H9 (cell line): Measurements from ENCODE around the gene ATN1. TPM values are rescaled to one million over a fixed set of nuclear protein-coding genes. Genes with fewer than 3 reads are reported as not detected.

ENCODE experiments used
- DNase-seq: peaks from one replicate; pipeline ENCODE4 v3.0.0-alpha.2; 2017
- H2AFZ ChIP-seq: one replicate; pipeline ENCODE4 v1.6.1; 2013; ENCODE audit warnings: mild to moderate bottlenecking, low read length, control low read depth, moderate library complexity
- H2AK5ac ChIP-seq: 2 replicates; pipeline ENCODE4 v1.6.1; 2013; ENCODE audit warnings: low read length, control low read depth, mixed read lengths; ENCODE audit not compliant: insufficient read length
- H2BK120ac ChIP-seq: one replicate; pipeline ENCODE4 v1.6.1; 2013; ENCODE audit warnings: low read depth, mild to moderate bottlenecking, low read length, control low read depth, inconsistent platforms; ENCODE audit not compliant: poor library complexity, severe bottlenecking
- H2BK12ac ChIP-seq: 2 replicates; pipeline ENCODE4 v1.6.1; 2013; ENCODE audit warnings: low read length, control low read depth, mixed read lengths, low read depth; ENCODE audit not compliant: insufficient read length
- H2BK15ac ChIP-seq: 2 replicates; pipeline ENCODE4 v1.6.1; 2013; ENCODE audit warnings: low read depth, low read length, control low read depth
- H2BK20ac ChIP-seq: one replicate; pipeline ENCODE4 v1.6.1; 2013; ENCODE audit warnings: low read depth, mild to moderate bottlenecking, low read length, control low read depth, inconsistent platforms; ENCODE audit not compliant: poor library complexity, severe bottlenecking
- H2BK5ac ChIP-seq: 2 replicates; pipeline ENCODE4 v1.6.1; 2013; ENCODE audit warnings: low read length, control low read depth, mixed read lengths; ENCODE audit not compliant: insufficient read length
- H3K14ac ChIP-seq: 2 replicates; pipeline ENCODE4 v1.6.1; 2013; ENCODE audit warnings: low read length, control low read depth; ENCODE audit not compliant: insufficient read depth
- H3K18ac ChIP-seq: 2 replicates; pipeline ENCODE4 v1.6.1; 2013; ENCODE audit warnings: low read depth, mild to moderate bottlenecking, mixed read lengths, low read length, control low read depth; ENCODE audit not compliant: insufficient read length
- H3K23ac ChIP-seq: 2 replicates; pipeline ENCODE4 v1.6.1; 2013; ENCODE audit warnings: low read length, control low read depth, mixed read lengths, low read depth; ENCODE audit not compliant: insufficient read length
- H3K23me2 ChIP-seq: 2 replicates; pipeline ENCODE4 v1.6.1; 2013; ENCODE audit warnings: low read depth, mild to moderate bottlenecking, mixed read lengths, low read length, control low read depth; ENCODE audit not compliant: insufficient read length, poor library complexity, severe bottlenecking
- H3K27ac ChIP-seq: 2 replicates; pipeline ENCODE4 v1.5.1; 2013; ENCODE audit warnings: low read length, control low read depth, mixed read lengths, low read depth; ENCODE audit not compliant: insufficient read length
- H3K27me3 ChIP-seq: 2 replicates; pipeline ENCODE4 v1.6.1; 2013; ENCODE audit warnings: low read length, control low read depth, inconsistent platforms; ENCODE audit not compliant: insufficient read depth
- H3K4ac ChIP-seq: 2 replicates; pipeline ENCODE4 v1.6.1; 2013; ENCODE audit warnings: low read depth, mild to moderate bottlenecking, control low read depth, inconsistent platforms, low read length, moderate library complexity
- H3K4me1 ChIP-seq: 2 replicates; pipeline ENCODE4 v1.6.1; 2013; ENCODE audit warnings: low read length, control low read depth, inconsistent platforms; ENCODE audit not compliant: insufficient read depth
- H3K4me2 ChIP-seq: 2 replicates; pipeline ENCODE4 v1.6.1; 2013; ENCODE audit warnings: low read length, control low read depth, mixed read lengths; ENCODE audit not compliant: insufficient read length, insufficient read depth
- H3K56ac ChIP-seq: 2 replicates; pipeline ENCODE4 v1.6.1; 2013; ENCODE audit warnings: low read depth, mild to moderate bottlenecking, mixed read lengths, low read length, control low read depth; ENCODE audit not compliant: insufficient read length
- H3K79me1 ChIP-seq: 2 replicates; pipeline ENCODE4 v1.6.1; 2013; ENCODE audit warnings: low read depth, mild to moderate bottlenecking, moderate library complexity, low read length, control low read depth, inconsistent platforms; ENCODE audit not compliant: insufficient read depth, poor library complexity, severe bottlenecking
- H3K79me2 ChIP-seq: 2 replicates; pipeline ENCODE4 v1.6.1; 2013; ENCODE audit warnings: low read length, control low read depth, inconsistent platforms; ENCODE audit not compliant: insufficient read depth
- H3K9ac ChIP-seq: 2 replicates; pipeline ENCODE4 v1.6.1; 2013; ENCODE audit warnings: low read length, control low read depth, mixed read lengths; ENCODE audit not compliant: insufficient read length; ENCODE audit errors: extremely low read depth
- H3K9me3 ChIP-seq: one replicate; pipeline ENCODE4 v1.6.1; 2013; ENCODE audit warnings: low read depth, low read length, inconsistent platforms; ENCODE audit not compliant: control insufficient read depth
- H3T11ph ChIP-seq: one replicate; pipeline ENCODE4 v1.6.1; 2013; ENCODE audit warnings: mild to moderate bottlenecking, low read length, control low read depth, inconsistent platforms
- H4K20me1 ChIP-seq: one replicate; pipeline ENCODE4 v1.6.1; 2013; ENCODE audit not compliant: control insufficient read depth, insufficient read length, insufficient read depth
- H4K5ac ChIP-seq: 2 replicates; pipeline ENCODE4 v1.6.1; 2013; ENCODE audit warnings: low read depth, mild to moderate bottlenecking, mixed read lengths, low read length, control low read depth; ENCODE audit not compliant: insufficient read length
- H4K8ac ChIP-seq: replicated peaks from 2 replicates; pipeline ENCODE4 v1.6.1; 2013; ENCODE audit warnings: low read length, control low read depth, mixed read lengths, low read depth; ENCODE audit not compliant: insufficient read length
- H4K91ac ChIP-seq: 2 replicates; pipeline ENCODE4 v1.6.1; 2013; ENCODE audit warnings: low read depth, mild to moderate bottlenecking, moderate library complexity, mixed read lengths, low read length, control low read depth; ENCODE audit not compliant: insufficient read length
- H3K27ac Mint-ChIP-seq, 3 experiments: 2 replicates in 2 of 3; 3 replicates in 1 of 3; pipeline ENCODE4 v1.8.0; 2020 to 2021; ENCODE audit warnings: mixed read lengths in 3 of 3, mild to moderate bottlenecking in 1 of 3, moderate library complexity in 1 of 3
- H3K27me3 Mint-ChIP-seq: 2 replicates; pipeline ENCODE4 v1.8.0; 2021; ENCODE audit warnings: low read depth, mild to moderate bottlenecking, moderate library complexity, mixed read lengths
- H3K36me3 Mint-ChIP-seq, 3 experiments: 2 replicates in 2 of 3; 3 replicates in 1 of 3; pipeline ENCODE4 v1.8.0; 2020 to 2021; ENCODE audit warnings: low read depth in 3 of 3, mixed read lengths in 3 of 3; ENCODE audit not compliant: insufficient read depth in 1 of 3
- H3K4me1 Mint-ChIP-seq, 2 experiments: 2 replicates each; pipeline ENCODE4 v1.8.0; 2020; ENCODE audit warnings: mixed read lengths in 2 of 2
- H3K4me3 Mint-ChIP-seq, 2 experiments: 2 replicates in 1 of 2; 3 replicates in 1 of 2; pipeline ENCODE4 v1.8.0; 2020 to 2021; ENCODE audit warnings: mild to moderate bottlenecking in 2 of 2, mixed read lengths in 2 of 2, moderate library complexity in 1 of 2
- H3K9me3 Mint-ChIP-seq, 2 experiments: 2 replicates in 1 of 2; 3 replicates in 1 of 2; pipeline ENCODE4 v1.8.0; 2020; ENCODE audit warnings: mild to moderate bottlenecking in 2 of 2, mixed read lengths in 2 of 2, moderate library complexity in 1 of 2
- WGBS: extraction: QIAGEN DNeasy Blood & Tissue Kit; methylation state at CpG from one replicate; pipeline ENCODE4 v1.1.7; 2013; ENCODE audit warnings: missing lambda C conversion rate, low lambda C conversion rate, mixed read lengths; ENCODE audit not compliant: insufficient read length; ENCODE audit errors: extremely low coverage; 5-methylcytosine and 5-hydroxymethylcytosine counted together
- total RNA-seq: library from RNA; stranded (reverse); gene quantifications from 2 replicates; pipeline ENCODE4 v1.2.1, GENCODE V29; 2021
- TF ChIP-seq, protein P1 (sequence below): fragments of 200-600 bp; sonication (generic); conservative IDR thresholded peaks from 3 replicates; pipeline ENCODE4 v1.8.0; 2021; ENCODE audit warnings: antibody characterized with exemption, mild to moderate bottlenecking

Gene ATN1
- total RNA-seq, 1 experiment from 2014 or later: 103 TPM

DNA sequence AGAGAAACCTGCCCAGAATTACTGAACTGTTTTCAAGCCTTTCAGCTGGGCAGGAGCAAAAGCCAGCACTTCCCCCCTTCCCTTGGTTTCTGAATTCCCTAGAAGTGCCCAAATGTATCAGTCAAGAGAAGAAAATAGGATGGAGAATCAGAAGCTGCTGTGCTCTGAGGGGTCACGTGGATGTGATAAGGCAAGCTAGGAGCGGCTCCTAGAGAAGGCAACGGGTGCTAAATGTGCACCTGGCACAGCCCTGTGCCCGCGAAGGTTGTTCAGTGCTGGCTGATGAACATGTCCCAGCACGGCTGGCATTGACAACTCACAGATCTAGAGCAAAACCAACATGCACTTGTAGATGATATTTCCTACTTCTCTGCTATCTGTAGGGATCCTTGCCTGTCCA is 51.3 kb downstream of the ATN1 start:
- no peak overlapping the region for H3K4ac ChIP-seq
- no peaks in the 10 kb centered on the region for H3K23me2 ChIP-seq
- no peak overlapping the region for H4K5ac ChIP-seq
- Mint-ChIP-seq H3K4me3 (no peak overlapping the region), H3K27ac (peak overlapping the region in 1 of 3 experiments; percentile 91; a peak in 1 of 7 replicates), H3K36me3 (peaks cover 28 to 80% (median 78%) of the 10 kb centered on the region in 3 experiments; a peak in 6 of 7 replicates), H3K4me1 (peaks cover 3 to 10% of the 10 kb centered on the region in 2 experiments), H3K9me3 (no peaks in the 10 kb centered on the region), H3K27me3 (no peaks in the 10 kb centered on the region; the same call in 1 of the 2 replicates)
- TF ChIP-seq, protein P1, sequence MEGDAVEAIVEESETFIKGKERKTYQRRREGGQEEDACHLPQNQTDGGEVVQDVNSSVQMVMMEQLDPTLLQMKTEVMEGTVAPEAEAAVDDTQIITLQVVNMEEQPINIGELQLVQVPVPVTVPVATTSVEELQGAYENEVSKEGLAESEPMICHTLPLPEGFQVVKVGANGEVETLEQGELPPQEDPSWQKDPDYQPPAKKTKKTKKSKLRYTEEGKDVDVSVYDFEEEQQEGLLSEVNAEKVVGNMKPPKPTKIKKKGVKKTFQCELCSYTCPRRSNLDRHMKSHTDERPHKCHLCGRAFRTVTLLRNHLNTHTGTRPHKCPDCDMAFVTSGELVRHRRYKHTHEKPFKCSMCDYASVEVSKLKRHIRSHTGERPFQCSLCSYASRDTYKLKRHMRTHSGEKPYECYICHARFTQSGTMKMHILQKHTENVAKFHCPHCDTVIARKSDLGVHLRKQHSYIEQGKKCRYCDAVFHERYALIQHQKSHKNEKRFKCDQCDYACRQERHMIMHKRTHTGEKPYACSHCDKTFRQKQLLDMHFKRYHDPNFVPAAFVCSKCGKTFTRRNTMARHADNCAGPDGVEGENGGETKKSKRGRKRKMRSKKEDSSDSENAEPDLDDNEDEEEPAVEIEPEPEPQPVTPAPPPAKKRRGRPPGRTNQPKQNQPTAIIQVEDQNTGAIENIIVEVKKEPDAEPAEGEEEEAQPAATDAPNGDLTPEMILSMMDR: no peak
- H4K20me1 ChIP-seq: no peaks in the 10 kb centered on the region
- H2BK15ac ChIP-seq: no peak overlapping the region
- no CpG with 5 or more reads among the region's 6 CpGs for WGBS
- no peak overlapping the region for H3K23ac ChIP-seq
- H3K56ac ChIP-seq: no peak overlapping the region
- no peaks in the 10 kb centered on the region; the same call in 1 of the 2 replicates for H3K4me1 ChIP-seq
- H4K8ac ChIP-seq: no peak overlapping the region
- H3K9ac ChIP-seq: no peak overlapping the region
- H2BK120ac ChIP-seq: no peak overlapping the region
- H3K18ac ChIP-seq: no peak overlapping the region
- H4K91ac ChIP-seq: no peak overlapping the region
- H3K79me1 ChIP-seq: no peaks in the 10 kb centered on the region
- H3K79me2 ChIP-seq: no peaks in the 10 kb centered on the region
- no peaks in the 10 kb centered on the region for H3K9me3 ChIP-seq
- no peak overlapping the region; the same call in 1 of the 2 replicates for H3K14ac ChIP-seq
- no peak overlapping the region for H2AK5ac ChIP-seq
- H3T11ph ChIP-seq: no peak overlapping the region
- no peak overlapping the region for H3K27ac ChIP-seq
- H3K27me3 ChIP-seq: no peaks in the 10 kb centered on the region
- DNase-seq: no peak
- H2AFZ ChIP-seq: no peak overlapping the region
- no peak overlapping the region for H2BK12ac ChIP-seq
- H3K4me2 ChIP-seq: no peak overlapping the region
- no peak overlapping the region for H2BK5ac ChIP-seq
- no peak overlapping the region for H2BK20ac ChIP-seq
